GM19397 (cell line): ENCODE results near the gene GRM1.
"Not testable (repeated sequence)": the region's sequence is repeated elsewhere in the genome, so short reads cannot be mapped to it uniquely, and the experiment has no call there.

Experiments used
- ATAC-seq: cut with Tn5 transposase; IDR thresholded peaks from one replicate; pipeline ENCODE4 v1.9.1; 2021; ENCODE audit warnings: mild to moderate bottlenecking, moderate library complexity; ENCODE audit not compliant: unreplicated experiment

Gene GRM1

DNA sequence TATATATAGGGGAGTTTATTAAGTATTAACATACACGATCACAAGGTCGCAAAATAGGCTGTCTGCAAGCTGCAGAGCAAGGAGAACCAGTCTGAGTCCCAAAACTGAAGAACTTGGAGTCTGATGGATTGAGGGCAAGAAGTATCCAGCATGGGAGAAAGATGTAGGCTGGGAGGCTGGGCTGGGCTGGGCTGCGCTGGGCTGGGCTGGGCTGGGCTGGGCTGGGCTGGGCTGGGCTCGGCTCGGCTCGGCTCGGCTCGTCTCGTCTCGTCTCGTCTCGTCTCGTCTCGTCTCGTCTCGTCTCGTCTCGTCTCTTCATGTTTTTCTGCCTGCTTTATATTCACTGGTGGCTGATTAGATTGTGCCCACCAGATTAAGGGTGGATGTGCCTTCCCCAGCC is 238.6 kb downstream of the GRM1 start:
- ATAC-seq = no peak

DNA sequence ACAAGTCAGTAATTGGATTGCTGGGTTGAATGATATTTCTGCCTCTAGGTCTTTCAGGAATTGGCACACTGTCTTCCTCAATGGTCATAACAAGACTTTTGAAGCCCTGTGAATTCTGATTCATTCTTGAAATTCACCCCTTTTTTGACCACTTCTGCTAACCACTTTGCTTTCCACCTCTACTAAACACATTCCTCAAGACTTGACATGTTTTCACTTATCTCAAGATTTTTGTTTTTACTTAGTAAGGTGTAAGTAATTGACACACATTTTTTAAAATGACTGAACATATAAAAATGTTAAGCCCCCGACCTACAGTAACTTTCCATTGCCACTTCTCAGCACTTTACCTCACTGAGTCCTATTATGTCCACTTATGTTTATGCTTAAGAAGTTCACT is 239.1 kb downstream of the GRM1 start:
- no peak for ATAC-seq

GRCh38 chr6:146269482-146269881 is 240.6 kb downstream of the GRM1 start:
- ATAC-seq = no peak

DNA sequence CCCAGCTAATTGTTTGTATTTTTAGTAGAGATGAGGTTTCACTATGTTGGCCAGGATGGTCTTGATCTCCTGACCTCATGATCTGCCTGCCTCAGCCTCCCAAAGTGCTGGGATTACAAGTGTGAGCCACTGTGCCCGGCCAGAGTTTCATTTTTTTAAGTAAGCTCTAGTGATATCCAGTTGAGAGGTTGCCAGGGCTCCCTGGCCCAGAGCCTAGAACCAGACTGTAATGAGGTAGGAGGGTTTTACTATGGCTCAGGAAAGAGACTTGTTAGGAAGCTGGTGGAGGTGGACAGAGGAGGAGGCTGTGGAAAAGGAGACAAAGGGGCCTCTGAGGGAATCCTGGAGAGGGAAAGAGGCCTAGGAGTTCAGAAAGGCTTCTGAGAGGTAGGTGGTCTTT is 242.3 kb downstream of the GRM1 start:
- ATAC-seq = not testable (repeated sequence)

DNA sequence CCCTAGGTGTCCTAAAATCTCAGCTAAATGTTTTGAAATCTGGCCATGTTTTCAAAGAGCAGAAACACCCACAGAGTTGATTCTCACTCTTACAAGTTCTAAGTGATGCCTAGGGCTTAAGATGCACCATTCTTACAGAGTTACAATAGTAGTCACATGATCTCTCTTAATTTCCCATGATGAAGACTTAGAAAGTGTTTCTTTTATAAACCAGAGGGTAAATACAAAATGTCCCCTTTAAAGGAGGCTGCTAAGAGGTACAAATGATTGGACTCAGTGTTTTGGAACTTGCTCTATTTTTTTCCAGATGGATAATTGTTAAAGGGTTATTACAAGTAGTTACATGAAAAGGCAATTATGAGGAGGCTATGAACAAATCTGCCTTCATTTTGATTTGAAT is 244.6 kb downstream of the GRM1 start:
- ATAC-seq = no peak

DNA sequence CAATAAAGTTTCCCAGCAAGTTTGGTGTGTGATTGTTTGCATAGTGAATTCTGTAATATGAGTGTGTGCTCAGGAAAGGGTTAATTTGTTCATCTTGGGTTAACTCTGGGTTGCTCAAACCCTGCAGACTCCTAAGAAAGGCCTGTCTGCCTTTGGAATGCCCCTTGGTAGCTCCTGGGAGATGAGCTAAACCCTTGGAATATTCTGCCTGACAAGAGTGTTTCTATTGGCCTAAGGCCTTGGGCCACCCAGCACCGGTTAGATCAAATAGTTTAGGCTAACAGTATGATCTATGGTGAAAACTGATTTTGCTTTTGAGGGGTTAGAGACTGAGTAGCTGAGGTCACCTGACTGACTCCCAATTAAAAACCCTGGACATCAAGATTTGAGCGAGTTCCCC is 248.3 kb downstream of the GRM1 start:
- no peak for ATAC-seq

GRCh38 chr6:146281651-146282362 is 252.9 kb downstream of the GRM1 start:
- ATAC-seq = no peak

DNA sequence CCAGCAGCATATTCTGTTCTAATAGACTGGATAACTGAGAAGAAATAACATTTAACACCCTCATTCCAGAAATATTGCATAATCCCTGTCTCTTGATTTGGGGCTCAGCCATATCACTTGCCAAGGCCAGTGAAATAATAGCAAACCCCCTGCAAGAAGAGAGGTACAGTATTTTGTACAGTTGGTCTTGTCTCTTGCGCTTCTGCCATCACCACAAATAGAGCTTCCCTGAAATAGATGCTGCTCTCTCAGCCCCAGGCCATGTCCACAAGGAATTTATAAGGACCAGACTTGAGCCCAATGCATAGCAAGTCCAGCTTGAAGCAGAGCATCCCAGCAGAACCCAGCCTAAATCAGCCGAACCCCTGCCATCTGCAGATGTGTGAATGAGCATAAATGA is 254.0 kb downstream of the GRM1 start:
- ATAC-seq = no peak

DNA sequence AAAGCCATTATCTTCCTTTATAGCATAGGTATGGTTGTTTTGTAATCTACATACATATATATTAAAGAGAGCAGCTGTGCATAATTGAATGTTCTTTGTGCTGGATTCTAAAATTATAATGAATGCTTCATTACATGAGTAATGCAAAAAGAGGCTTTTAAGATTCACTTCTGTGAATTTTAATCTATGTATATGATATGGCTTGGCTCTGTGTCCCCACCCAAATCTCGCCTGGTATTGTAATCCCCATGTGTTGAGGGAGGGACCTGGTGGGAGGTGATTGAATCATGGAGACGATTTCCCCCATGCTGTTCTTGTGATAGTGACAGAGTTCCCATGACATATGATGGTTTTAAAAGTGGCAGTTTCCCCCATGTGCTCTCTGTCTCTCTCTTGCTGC is 255.4 kb downstream of the GRM1 start:
- no peak for ATAC-seq

DNA sequence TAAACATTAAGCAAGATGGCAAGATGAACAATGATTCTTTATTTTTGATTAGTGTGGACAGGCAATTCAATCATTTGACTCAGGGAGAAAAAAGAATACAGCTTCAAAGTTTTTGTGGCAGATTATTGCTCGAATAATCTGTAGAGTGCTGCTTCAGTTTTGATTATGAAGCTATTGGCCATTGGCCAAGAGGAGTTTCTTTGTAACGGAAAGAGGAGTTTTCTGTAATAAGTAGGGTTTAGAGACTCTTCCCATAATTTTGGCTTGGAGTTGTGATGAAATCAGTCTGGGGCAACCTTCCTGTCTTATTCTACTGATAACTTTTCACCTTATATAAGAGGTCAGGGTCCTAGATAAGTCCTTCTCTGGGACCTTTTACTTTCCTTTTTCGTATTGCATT is 258.1 kb downstream of the GRM1 start:
- ATAC-seq = no peak

DNA sequence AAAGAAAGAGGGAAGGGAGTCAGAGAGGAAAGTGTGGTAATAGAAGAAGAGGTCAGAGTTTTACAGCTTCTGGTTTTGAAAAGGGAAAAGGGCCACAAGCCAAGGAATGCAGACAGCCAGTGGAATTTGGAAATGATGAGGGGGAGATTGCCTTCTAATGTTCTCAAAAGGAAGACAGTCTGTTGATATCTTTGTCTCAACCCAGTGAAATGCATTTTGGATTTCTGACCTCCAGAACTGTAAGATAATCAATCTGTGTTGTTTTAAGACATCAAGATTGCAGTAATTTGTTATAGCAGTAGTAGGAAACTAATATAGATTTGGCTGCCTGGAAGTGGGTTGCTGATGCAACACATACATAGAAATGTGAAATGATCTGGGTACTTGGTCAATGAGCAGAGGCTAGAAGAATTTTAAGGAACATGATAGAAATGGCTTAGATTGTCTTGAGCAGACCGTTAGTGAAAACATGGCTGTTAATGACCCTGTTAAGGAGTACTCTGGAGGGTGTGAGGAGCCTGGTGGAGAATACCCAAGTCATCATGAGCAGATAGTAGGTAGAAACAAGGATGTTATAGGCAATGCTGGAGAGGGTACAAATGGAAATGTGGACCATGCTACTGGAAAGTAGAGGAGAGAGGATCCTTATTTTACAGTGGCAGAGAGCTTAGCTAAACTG is 259.0 kb downstream of the GRM1 start:
- no peak for ATAC-seq

DNA sequence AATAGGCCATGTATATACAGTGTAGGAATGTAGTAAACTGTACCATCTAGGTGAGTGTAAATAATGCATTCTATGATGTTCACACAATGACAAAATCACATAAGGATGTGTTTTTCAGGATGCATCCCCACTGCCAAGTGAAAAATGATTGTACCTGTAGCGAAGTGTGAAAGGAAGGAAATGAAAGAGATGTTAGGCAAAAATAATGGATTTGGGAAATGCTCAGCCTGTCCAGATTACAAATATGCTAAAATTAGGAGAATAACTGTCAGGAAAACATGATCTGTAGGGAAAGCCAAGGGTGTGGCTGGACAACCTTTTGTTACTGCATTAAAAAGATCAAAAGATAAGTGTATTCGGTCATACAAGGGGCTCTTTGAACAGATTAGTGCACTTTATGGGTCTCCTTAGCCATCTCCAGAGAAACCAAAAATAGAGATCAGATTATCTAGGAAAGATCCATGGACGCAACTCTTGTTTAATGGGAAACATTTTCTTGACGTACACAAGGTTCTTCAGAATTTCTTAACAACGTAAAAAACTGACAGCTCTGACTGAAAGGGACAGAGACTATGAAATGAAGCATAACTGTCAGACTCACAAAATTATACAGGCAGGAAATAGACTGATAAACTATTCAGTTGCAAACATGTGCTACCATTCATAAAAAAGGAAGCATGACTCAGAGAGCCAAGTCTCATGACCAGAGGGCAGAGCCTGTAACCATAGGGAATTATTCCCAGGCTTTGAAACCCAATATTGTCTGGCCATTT is 261.1 kb downstream of the GRM1 start:
- no peak for ATAC-seq

GRCh38 chr6:146290589-146290901 is 261.7 kb downstream of the GRM1 start:
- ATAC-seq = no peak

DNA sequence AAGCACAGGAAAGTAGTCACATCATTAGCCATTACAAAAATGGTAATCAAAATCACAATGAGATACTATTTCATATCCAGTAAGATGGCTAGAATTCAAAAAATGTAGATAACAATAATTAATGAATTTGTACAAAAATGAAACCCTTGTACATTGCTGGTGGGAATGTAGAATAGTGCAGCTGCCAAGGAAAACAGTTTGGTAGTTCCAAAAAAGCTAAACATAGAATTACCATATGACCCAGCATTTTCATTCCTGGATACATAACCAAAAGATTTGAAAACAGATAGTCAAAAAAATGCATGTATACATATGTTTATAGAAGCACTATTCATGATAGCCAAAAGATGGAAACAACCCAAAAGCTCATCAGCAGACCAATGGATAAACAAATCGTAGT is 263.6 kb downstream of the GRM1 start:
- ATAC-seq = no peak

- ATAC-seq = no peak
Measured at GRCh38 chr6:146295695-146296094, 266.8 kb downstream of the GRM1 start.

GRCh38 chr6:146297815-146298214 is 269.0 kb downstream of the GRM1 start:
- ATAC-seq = no peak

- no peak for ATAC-seq
Measured at GRCh38 chr6:146300521-146300920, 271.7 kb downstream of the GRM1 start.

DNA sequence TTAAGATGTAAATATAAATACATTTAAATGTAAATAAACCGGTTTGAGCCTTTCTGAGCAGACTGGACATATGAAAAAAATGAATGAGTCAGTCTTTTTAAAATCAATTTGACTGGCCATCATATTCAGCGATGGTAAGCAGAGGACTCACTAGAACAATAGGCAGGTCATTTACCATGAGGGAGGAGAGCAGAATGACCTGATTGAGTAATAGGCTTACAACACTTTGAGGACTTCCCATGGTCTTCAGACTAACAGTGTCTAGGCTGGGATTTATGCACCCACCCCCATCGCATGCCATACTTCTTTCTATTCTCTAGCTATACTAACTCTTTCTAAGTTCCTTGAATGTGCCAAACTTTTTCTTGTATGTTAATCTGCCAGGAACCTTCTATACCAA is 272.9 kb downstream of the GRM1 start:
- no peak for ATAC-seq

GRCh38 chr6:146302994-146303393 is 274.1 kb downstream of the GRM1 start:
- ATAC-seq = no peak

GRCh38 chr6:146304181-146304580 is 275.3 kb downstream of the GRM1 start:
- no peak for ATAC-seq

GRCh38 chr6:146305092-146305491 is 276.2 kb downstream of the GRM1 start:
- no peak for ATAC-seq

GRCh38 chr6:146305951-146306350 is 277.1 kb downstream of the GRM1 start:
- ATAC-seq = no peak
